IMR-90 (cell line): ENCODE data around the gene PTH2. TPM values are rescaled to one million over a fixed set of nuclear protein-coding genes. Genes with fewer than 3 reads are reported as not detected.

Experiments used
- ATAC-seq: fragments of 200-7000 bp; cut with Tn5 transposase; 2 replicates; pipeline ENCODE4 v1.9.1; 2020; ENCODE audit warnings: low read depth, mild to moderate bottlenecking, moderate library complexity
- BruUV-seq: library from RNA; stranded (reverse); fragments of 400-500 nt; replicated peaks from 2 replicates; lab custom pipeline; 2021; lab: Mats Ljungman, UMichigan
- CTCF ChIA-PET: fragments of 300-600 bp; formaldehyde crosslinking; extraction: SDS; loops from one replicate; lab custom pipeline; 2021; ENCODE audit warnings: antibody characterized with exemption; lab: Yijun Ruan, JAX
- POLR2A ChIA-PET: fragments of 300-600 bp; sonication (Branson Sonifier 250); formaldehyde crosslinking; loops from one replicate; lab custom pipeline; 2022; ENCODE audit warnings: antibody characterized with exemption; ENCODE audit not compliant: unreplicated experiment; lab: Charles Lee
- DNase-seq: peaks from one replicate; pipeline ENCODE4 v3.0.0; 2013
- H2AFZ ChIP-seq: replicated peaks from 2 replicates; pipeline ENCODE3; 2013; ENCODE audit warnings: low read length, mild to moderate bottlenecking; ENCODE audit not compliant: poor library complexity
- H2AK5ac ChIP-seq: 2 replicates; pipeline ENCODE4 v1.6.1; 2013; ENCODE audit warnings: low read depth, low read length, inconsistent platforms
- H2AK9ac ChIP-seq: replicated peaks from 2 replicates; pipeline ENCODE3; 2013; ENCODE audit warnings: mild to moderate bottlenecking, low read depth, low read length, moderate library complexity; ENCODE audit not compliant: poor library complexity
- H2BK120ac ChIP-seq: 2 replicates; pipeline ENCODE4 v1.6.1; 2013; ENCODE audit warnings: low read depth, low read length, inconsistent platforms
- H2BK15ac ChIP-seq: 3 replicates; pipeline ENCODE4 v1.6.1; 2013; ENCODE audit warnings: low read depth, low read length, inconsistent platforms
- H2BK20ac ChIP-seq: 2 replicates; pipeline ENCODE4 v1.6.1; 2013; ENCODE audit warnings: low read depth, mild to moderate bottlenecking, inconsistent platforms, low read length, moderate library complexity
- H2BK5ac ChIP-seq: 2 replicates; pipeline ENCODE4 v1.6.1; 2013; ENCODE audit warnings: mild to moderate bottlenecking, low read depth, low read length, inconsistent platforms; ENCODE audit not compliant: poor library complexity, severe bottlenecking
- H3K14ac ChIP-seq: replicated peaks from 2 replicates; pipeline ENCODE4 v1.6.1; 2013; ENCODE audit warnings: low read depth, low read length, inconsistent platforms
- H3K18ac ChIP-seq: 2 replicates; pipeline ENCODE4 v1.6.1; 2013; ENCODE audit warnings: low read depth, low read length, control low read depth
- H3K23ac ChIP-seq: 2 replicates; pipeline ENCODE4 v1.6.1; 2013; ENCODE audit warnings: low read depth, low read length, inconsistent platforms
- H3K27ac ChIP-seq: 2 replicates; pipeline ENCODE4 v1.5.1; 2013; ENCODE audit warnings: mild to moderate bottlenecking, control low read depth, low read length; ENCODE audit not compliant: insufficient read depth
- H3K27me3 ChIP-seq: 2 replicates; pipeline ENCODE4 v1.6.1; 2013; ENCODE audit warnings: low read length; ENCODE audit not compliant: control insufficient read depth, insufficient read depth
- H3K36me3 ChIP-seq: 2 replicates; pipeline ENCODE4 v1.6.1; 2013; ENCODE audit warnings: low read length, mixed read lengths; ENCODE audit not compliant: control insufficient read depth, insufficient read depth
- H3K4ac ChIP-seq: 2 replicates; pipeline ENCODE4 v1.6.1; 2013; ENCODE audit warnings: low read depth, low read length, inconsistent platforms
- H3K4me1 ChIP-seq: 2 replicates; pipeline ENCODE4 v1.6.1; 2013; ENCODE audit warnings: low read length, mixed read lengths; ENCODE audit not compliant: control insufficient read depth, insufficient read depth
- H3K4me2 ChIP-seq: 2 replicates; pipeline ENCODE4 v1.6.1; 2013; ENCODE audit warnings: low read depth, mild to moderate bottlenecking, control low read depth, low read length, moderate library complexity
- H3K4me3 ChIP-seq: 2 replicates; pipeline ENCODE4 v1.5.1; 2013; ENCODE audit warnings: low read depth, mild to moderate bottlenecking, control low read depth, low read length, moderate library complexity; ENCODE audit not compliant: insufficient read depth
- H3K56ac ChIP-seq: 2 replicates; pipeline ENCODE4 v1.6.1; 2013; ENCODE audit warnings: low read length, inconsistent platforms; ENCODE audit not compliant: insufficient read depth; ENCODE audit errors: extremely low read depth
- H3K79me1 ChIP-seq, 2 experiments: 2 replicates each; pipeline ENCODE4 v1.6.1; 2013; ENCODE audit warnings: low read length in 2 of 2, inconsistent platforms in 1 of 2, low read depth in 1 of 2
- H3K9ac ChIP-seq: 2 replicates; pipeline ENCODE4 v1.6.1; 2013; ENCODE audit warnings: low read depth, low read length, control low read depth
- H3K9me1 ChIP-seq: 2 replicates; pipeline ENCODE4 v1.6.1; 2013; ENCODE audit warnings: low read length, inconsistent platforms; ENCODE audit not compliant: insufficient read depth
- H3K9me3 ChIP-seq: 2 replicates; pipeline ENCODE4 v1.6.1; 2013; ENCODE audit warnings: low read length; ENCODE audit not compliant: control insufficient read depth, insufficient read depth
- H4K20me1 ChIP-seq: 2 replicates; pipeline ENCODE4 v1.6.1; 2013; ENCODE audit warnings: low read length, inconsistent platforms; ENCODE audit not compliant: insufficient read depth
- H4K5ac ChIP-seq: 2 replicates; pipeline ENCODE4 v1.6.1; 2013; ENCODE audit warnings: mild to moderate bottlenecking, low read depth, low read length, control low read depth
- H4K8ac ChIP-seq, 2 experiments: 2 replicates each; pipeline ENCODE4 v1.6.1; 2013; ENCODE audit warnings: low read depth in 2 of 2, low read length in 2 of 2, control low read depth in 1 of 2, inconsistent platforms in 1 of 2
- H4K91ac ChIP-seq: 2 replicates; pipeline ENCODE4 v1.6.1; 2013; ENCODE audit warnings: low read depth, low read length, inconsistent platforms; ENCODE audit not compliant: insufficient read depth
- BHLHE40 ChIP-seq: fragments of 150-350 bp; IDR thresholded peaks from 2 replicates; pipeline ENCODE4 v1.6.1; 2016; ENCODE audit warnings: mild to moderate bottlenecking, low read depth, low read length
- CEBPB ChIP-seq: IDR thresholded peaks from 2 replicates; pipeline ENCODE4 v1.6.1; 2012; ENCODE audit warnings: low read depth, low read length, improper control_type of control experiment
- CHD1 ChIP-seq: IDR thresholded peaks from 2 replicates; pipeline ENCODE4 v1.6.1; 2012; ENCODE audit warnings: low read depth, low read length, improper control_type of control experiment
- FOS ChIP-seq: fragments of 150-350 bp; IDR thresholded peaks from 2 replicates; pipeline ENCODE4 v1.6.1; 2016; ENCODE audit warnings: low read depth, low read length
- MAFK ChIP-seq: IDR thresholded peaks from 2 replicates; pipeline ENCODE4 v1.6.1; 2012; ENCODE audit warnings: low read depth, low read length, improper control_type of control experiment
- MAZ ChIP-seq: IDR thresholded peaks from 2 replicates; pipeline ENCODE4 v1.6.1; 2012; ENCODE audit warnings: low read depth, mild to moderate bottlenecking, low read length, improper control_type of control experiment, moderate library complexity, borderline replicate concordance
- MXI1 ChIP-seq: IDR thresholded peaks from 2 replicates; pipeline ENCODE4 v1.6.1; 2012; ENCODE audit warnings: low read depth, mild to moderate bottlenecking, low read length, moderate library complexity, borderline replicate concordance
- NFE2L2 ChIP-seq: fragments of 150-350 bp; IDR thresholded peaks from 2 replicates; pipeline ENCODE4 v1.6.1; 2016; ENCODE audit warnings: low read depth, mild to moderate bottlenecking, low read length
- POLR2A ChIP-seq: IDR thresholded peaks from 2 replicates; pipeline ENCODE4 v1.6.1; 2012; ENCODE audit warnings: mild to moderate bottlenecking, low read depth, low read length
- RAD21 ChIP-seq: IDR thresholded peaks from 2 replicates; pipeline ENCODE4 v1.6.1; 2012; ENCODE audit warnings: low read length, improper control_type of control experiment
- RCOR1 ChIP-seq: IDR thresholded peaks from 2 replicates; pipeline ENCODE4 v1.6.1; 2012; ENCODE audit warnings: mild to moderate bottlenecking, low read length, improper control_type of control experiment; ENCODE audit not compliant: insufficient replicate concordance
- RFX5 ChIP-seq: IDR thresholded peaks from 2 replicates; pipeline ENCODE4 v1.8.0; 2012; ENCODE audit warnings: low read depth, mild to moderate bottlenecking, low read length, moderate library complexity
- SMC3 ChIP-seq: fragments of 150-350 bp; IDR thresholded peaks from 2 replicates; pipeline ENCODE4 v1.6.1; 2016; ENCODE audit warnings: low read depth, mild to moderate bottlenecking, antibody characterized with exemption, low read length, moderate library complexity
- WGBS, 2 experiments: methylation state at CpG; one replicate each; pipeline versions ENCODE4 v1.1.5 to v1.1.7; 2013; ENCODE audit warnings: missing lambda C conversion rate in 2 of 2; ENCODE audit not compliant: insufficient read length in 1 of 2; ENCODE audit errors: extremely low coverage in 2 of 2; 5-methylcytosine and 5-hydroxymethylcytosine counted together
- dilution Hi-C: fragments of 300-500 bp; cut with HindIII; formaldehyde crosslinking; loops from one replicate; pipeline ENCODE4 v1.14.3; 2018; ENCODE audit warnings: low sequenced_read_pairs; ENCODE audit not compliant: unreplicated experiment
- in situ Hi-C: fragments of 300-500 bp; cut with MboI; formaldehyde crosslinking; loops from 3 replicates; pipeline ENCODE4 v1.14.3; 2019; ENCODE audit warnings: low sequenced_read_pairs, inconsistent platforms, mixed read lengths
- intact Hi-C: fragments of 100-400 bp; cut with micrococcal nuclease; formaldehyde crosslinking; loops from 2 replicates; pipeline ENCODE4 v1.10.0; 2022
- polyA plus RNA-seq, 3 experiments: library from polyadenylated mRNA; depleted of rRNA; stranded (reverse); fragments of >200 nt; gene quantifications; 2 replicates each; pipeline ENCODE4 v1.2.3, GENCODE V29; 2012; ENCODE audit warnings: low replicate concordance in 1 of 3
- total RNA-seq: library from RNA; depleted of rRNA; stranded (reverse); fragments of >200 nt; gene quantifications from 2 replicates; pipeline ENCODE4 v1.2.3, GENCODE V29; 2012
- TF ChIP-seq, protein P1 (sequence below): fragments of 150-350 bp; IDR thresholded peaks from 2 replicates; pipeline ENCODE4 v1.6.1; 2016; ENCODE audit warnings: low read depth, mild to moderate bottlenecking, low read length, moderate library complexity, borderline replicate concordance
- TF ChIP-seq, protein P2 (sequence below): conservative IDR thresholded peaks from 2 replicates; pipeline ENCODE4 v1.5.1; 2012; ENCODE audit warnings: mild to moderate bottlenecking, low read depth, low read length, improper control_type of control experiment
- TF ChIP-seq, protein P3 (sequence below): fragments of 150-350 bp; IDR thresholded peaks from 2 replicates; pipeline ENCODE4 v1.6.1; 2017; ENCODE audit warnings: mild to moderate bottlenecking, antibody characterized with exemption, low read length, low read depth

The PTH2 gene
- total and polyA plus RNA-seq, 2 of the 4 experiments (the other 2 are of a cell fraction): not detected

DNA sequence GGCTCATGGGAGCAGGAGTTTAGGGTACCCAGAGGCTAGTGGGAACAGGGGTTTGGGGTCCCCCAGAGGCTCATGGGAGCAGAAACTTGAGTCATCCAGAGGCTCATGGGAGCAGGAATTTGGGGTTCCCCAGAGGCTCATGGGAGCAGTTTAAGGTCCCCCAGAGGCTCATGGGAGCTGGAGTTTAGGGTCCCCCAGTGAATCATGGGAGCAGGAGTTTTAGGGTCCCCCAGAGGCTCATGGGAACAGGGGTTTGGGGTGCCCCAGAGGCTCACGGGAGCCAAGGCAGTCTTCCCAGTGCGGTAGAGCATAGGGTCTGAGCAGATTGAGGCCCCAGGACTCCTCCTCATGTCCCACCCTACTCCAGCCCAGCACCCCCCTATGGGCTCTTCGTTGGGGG, 42.1 kb upstream of the PTH2 start:
- Histone ChIP-seq H2AK5ac (no peak overlapping the region), H3K36me3 (peaks cover 10% of the 10 kb centered on the region), H3K9ac (no peak overlapping the region), H2AK9ac (no peak overlapping the region), H2BK15ac (no peak overlapping the region), H3K18ac (no peak overlapping the region), H3K79me1 (no peaks in the 10 kb centered on the region), H3K27me3 (no peaks in the 10 kb centered on the region), H4K8ac (no peak overlapping the region), H2AFZ (no peak overlapping the region), H2BK20ac (no peak overlapping the region), H3K4me3 (no peak overlapping the region), H3K14ac (no peak overlapping the region), H3K4me1 (peaks cover 2% of the 10 kb centered on the region; the same call in 1 of the 2 replicates), H3K56ac (no peak overlapping the region), H3K23ac (no peak overlapping the region), H4K91ac (no peak overlapping the region), H3K4ac (no peak overlapping the region), H2BK120ac (no peak overlapping the region), H4K5ac (no peak overlapping the region), H3K4me2 (no peak overlapping the region), H4K20me1 (no peaks in the 10 kb centered on the region), H3K27ac (no peak overlapping the region), H3K9me3 (no peaks in the 10 kb centered on the region), H3K9me1 (peaks cover 2% of the 10 kb centered on the region; the same call in 1 of the 2 replicates), H2BK5ac (no peak overlapping the region)
- TF ChIP-seq FOS (no peak), BHLHE40 (no peak), MAZ (no peak), RFX5 (no peak), CHD1 (no peak), SMC3 (no peak), RCOR1 (no peak), MXI1 (no peak), MAFK (no peak), RAD21 (no peak), CEBPB (no peak), NFE2L2 (no peak), POLR2A (no peak)
- TF ChIP-seq, protein P1, sequence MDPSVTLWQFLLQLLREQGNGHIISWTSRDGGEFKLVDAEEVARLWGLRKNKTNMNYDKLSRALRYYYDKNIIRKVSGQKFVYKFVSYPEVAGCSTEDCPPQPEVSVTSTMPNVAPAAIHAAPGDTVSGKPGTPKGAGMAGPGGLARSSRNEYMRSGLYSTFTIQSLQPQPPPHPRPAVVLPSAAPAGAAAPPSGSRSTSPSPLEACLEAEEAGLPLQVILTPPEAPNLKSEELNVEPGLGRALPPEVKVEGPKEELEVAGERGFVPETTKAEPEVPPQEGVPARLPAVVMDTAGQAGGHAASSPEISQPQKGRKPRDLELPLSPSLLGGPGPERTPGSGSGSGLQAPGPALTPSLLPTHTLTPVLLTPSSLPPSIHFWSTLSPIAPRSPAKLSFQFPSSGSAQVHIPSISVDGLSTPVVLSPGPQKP: no peak
- TF ChIP-seq, protein P2, sequence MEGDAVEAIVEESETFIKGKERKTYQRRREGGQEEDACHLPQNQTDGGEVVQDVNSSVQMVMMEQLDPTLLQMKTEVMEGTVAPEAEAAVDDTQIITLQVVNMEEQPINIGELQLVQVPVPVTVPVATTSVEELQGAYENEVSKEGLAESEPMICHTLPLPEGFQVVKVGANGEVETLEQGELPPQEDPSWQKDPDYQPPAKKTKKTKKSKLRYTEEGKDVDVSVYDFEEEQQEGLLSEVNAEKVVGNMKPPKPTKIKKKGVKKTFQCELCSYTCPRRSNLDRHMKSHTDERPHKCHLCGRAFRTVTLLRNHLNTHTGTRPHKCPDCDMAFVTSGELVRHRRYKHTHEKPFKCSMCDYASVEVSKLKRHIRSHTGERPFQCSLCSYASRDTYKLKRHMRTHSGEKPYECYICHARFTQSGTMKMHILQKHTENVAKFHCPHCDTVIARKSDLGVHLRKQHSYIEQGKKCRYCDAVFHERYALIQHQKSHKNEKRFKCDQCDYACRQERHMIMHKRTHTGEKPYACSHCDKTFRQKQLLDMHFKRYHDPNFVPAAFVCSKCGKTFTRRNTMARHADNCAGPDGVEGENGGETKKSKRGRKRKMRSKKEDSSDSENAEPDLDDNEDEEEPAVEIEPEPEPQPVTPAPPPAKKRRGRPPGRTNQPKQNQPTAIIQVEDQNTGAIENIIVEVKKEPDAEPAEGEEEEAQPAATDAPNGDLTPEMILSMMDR: no peak
- TF ChIP-seq, protein P3, sequence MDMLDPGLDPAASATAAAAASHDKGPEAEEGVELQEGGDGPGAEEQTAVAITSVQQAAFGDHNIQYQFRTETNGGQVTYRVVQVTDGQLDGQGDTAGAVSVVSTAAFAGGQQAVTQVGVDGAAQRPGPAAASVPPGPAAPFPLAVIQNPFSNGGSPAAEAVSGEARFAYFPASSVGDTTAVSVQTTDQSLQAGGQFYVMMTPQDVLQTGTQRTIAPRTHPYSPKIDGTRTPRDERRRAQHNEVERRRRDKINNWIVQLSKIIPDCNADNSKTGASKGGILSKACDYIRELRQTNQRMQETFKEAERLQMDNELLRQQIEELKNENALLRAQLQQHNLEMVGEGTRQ: no peak
- BruUV-seq: no TSS peak
- WGBS, 2 experiments: no CpG with 5 or more reads among the region's 3 CpGs
- CTCF ChIA-PET: no interaction called here
- dilution Hi-C loops: no loop called here
- POLR2A ChIA-PET: no interaction called here
- DNase-seq (no peak), ATAC-seq (no peak)
- in situ Hi-C loops: no loop called here
- intact Hi-C loops: no loop called here
